Measurements from ENCODE around the gene CAND2.
"Not testable (repeated sequence)": the region's sequence is repeated elsewhere in the genome, so short reads cannot be mapped to it uniquely, and the experiment has no call there.

CAND2 gene

GRCh38 chr3:12831301-12831866 lies 34.9 kb downstream of the CAND2 start:
- DNase-seq (ENCODE audit: low spot score) = no peak

GRCh38 chr3:12832350-12833221 lies 36.1 kb downstream of the CAND2 start:
- no peak for DNase-seq (ENCODE audit: low spot score)

- no peak for DNase-seq (ENCODE audit: low spot score)
Measured at GRCh38 chr3:12833222-12834161, 37.0 kb downstream of the CAND2 start.

- DNase-seq (ENCODE audit: low spot score) = no peak
Measured at GRCh38 chr3:12835052-12835665, 38.7 kb downstream of the CAND2 start.

- no peak for DNase-seq (ENCODE audit: low spot score)
Measured at GRCh38 chr3:12837295-12837986, 41.0 kb downstream of the CAND2 start.

- no peak for DNase-seq (ENCODE audit: low spot score)
Measured at GRCh38 chr3:12838179-12838965, 41.9 kb downstream of the CAND2 start.

- DNase-seq (ENCODE audit: low spot score) = no peak
Measured at GRCh38 chr3:12839156-12839946, 42.9 kb downstream of the CAND2 start.

- DNase-seq (ENCODE audit: low spot score) = not testable (repeated sequence)
Measured at GRCh38 chr3:12840148-12840547, 43.7 kb downstream of the CAND2 start.

- peak; percentile 48 for DNase-seq (ENCODE audit: low spot score)
Measured at GRCh38 chr3:12840591-12841148, 44.2 kb downstream of the CAND2 start.

GRCh38 chr3:12841149-12841969 lies 44.9 kb downstream of the CAND2 start, which contains the start of gene RPL32:
RPL32 (minus strand) TSS chr3:12841565; CDS start chr3:12840237, 1,328 bp downstream.
- DNase-seq (ENCODE audit: low spot score) = peak; percentile 93

- DNase-seq (ENCODE audit: low spot score) = no peak
Measured at GRCh38 chr3:12841970-12842328, 45.5 kb downstream of the CAND2 start.

- DNase-seq (ENCODE audit: low spot score) = no peak
Measured at GRCh38 chr3:12842469-12842868, 46.0 kb downstream of the CAND2 start.

GRCh38 chr3:12845811-12846210 lies 49.3 kb downstream of the CAND2 start:
- no peak for DNase-seq (ENCODE audit: low spot score)

- no peak for DNase-seq (ENCODE audit: low spot score)
Measured at GRCh38 chr3:12852201-12852600, 55.7 kb downstream of the CAND2 start.

- DNase-seq (ENCODE audit: low spot score) = not testable (repeated sequence)
Measured at GRCh38 chr3:12853847-12854246, 57.4 kb downstream of the CAND2 start.

- DNase-seq (ENCODE audit: low spot score) = peak; percentile 35
Measured at GRCh38 chr3:12854565-12854964, 58.1 kb downstream of the CAND2 start.

GRCh38 chr3:12856626-12857025 lies 60.1 kb downstream of the CAND2 start:
- no peak for DNase-seq (ENCODE audit: low spot score)

GRCh38 chr3:12859840-12860239 lies 63.4 kb downstream of the CAND2 start:
- DNase-seq (ENCODE audit: low spot score) = no peak

Measured in Ammon's horn (tissue), 1 donor.